Activated CD4-positive, alpha-beta T cell treated with anti-CD3 and anti-CD28 coated beads, Interleukin-2, amount 50 U/mL, for 4 hours (primary cell): ENCODE data around the gene INSIG2.

Source experiments
- DNase-seq, 2 experiments: peaks; one replicate each; pipeline ENCODE4 v3.0.0-alpha.2; 2020

Gene INSIG2

DNA sequence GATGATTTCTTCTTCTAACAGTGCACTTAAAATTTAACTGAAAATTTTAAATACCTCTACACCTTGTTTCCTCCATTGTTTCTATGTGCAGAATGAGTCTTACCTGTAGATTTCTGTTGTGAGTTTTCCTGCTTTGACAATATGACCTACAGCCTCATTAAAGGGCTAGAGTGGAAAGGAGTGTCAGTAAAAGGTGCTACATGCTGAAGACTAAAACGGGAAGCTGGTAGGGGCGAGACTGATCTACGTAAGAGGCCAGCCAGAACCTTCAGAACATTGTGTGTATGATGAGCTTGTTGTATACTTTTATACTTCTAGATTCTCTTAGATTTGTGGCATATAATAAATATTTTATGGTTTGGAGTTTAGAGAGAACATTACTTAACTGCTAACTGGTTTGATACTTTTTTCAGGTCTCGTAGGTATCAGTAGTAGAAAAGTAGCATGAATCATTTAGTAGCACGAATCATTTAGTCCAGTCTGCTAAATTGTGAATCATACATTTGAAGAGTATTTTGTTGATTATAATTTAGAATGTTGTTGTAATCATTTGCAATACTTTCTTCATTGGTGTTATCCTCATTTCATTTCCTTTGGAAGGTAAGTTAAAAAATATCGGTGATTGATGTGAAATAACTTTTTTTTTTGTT is 14.3 kb downstream of the INSIG2 start:
- DNase-seq: no peak

DNA sequence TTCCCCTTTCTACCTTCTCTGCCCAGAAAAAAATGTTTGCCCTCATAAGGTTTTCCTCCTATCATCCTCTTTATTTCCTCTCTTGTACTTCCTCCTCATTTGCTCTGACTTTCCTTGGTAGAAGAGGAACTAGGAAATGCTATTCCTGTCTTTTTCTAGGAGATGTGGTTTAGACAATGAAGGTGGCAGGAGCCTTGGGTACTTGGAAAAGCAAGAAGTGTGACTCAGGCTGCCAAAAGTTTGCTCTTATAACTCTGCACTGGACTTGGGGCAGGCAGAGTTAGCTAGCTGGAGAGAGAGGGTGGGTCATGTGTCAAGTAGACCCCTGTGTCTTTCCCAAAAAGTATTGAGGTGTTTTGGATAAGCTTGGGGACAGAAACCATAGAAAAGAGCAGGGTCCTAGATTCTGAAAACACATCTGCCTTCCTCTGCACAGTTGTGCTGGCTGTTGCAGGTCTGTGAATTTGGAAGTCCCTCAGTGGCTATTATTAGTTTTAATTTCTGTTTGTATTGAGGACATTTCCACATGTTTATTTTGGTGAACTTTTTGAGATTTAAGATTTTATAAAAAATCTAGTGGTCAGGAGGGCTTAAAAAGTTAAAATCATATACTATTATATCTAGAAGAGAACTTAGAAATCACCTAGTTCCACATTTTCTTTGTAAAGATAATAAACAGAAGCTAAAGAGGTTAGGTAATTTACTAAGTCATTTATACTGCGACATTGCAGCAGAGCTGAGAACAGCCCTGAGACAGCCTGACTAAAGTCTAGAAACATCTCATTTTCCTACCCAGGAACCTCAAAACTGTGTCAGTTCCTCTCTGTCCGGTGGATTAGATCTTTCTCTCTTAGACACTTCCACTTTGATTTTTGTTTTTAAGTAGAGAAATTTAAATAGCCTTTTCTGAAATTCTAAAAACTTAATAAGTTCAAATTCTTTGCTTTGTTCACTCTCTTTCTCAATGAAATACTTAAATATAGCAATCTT is 16.0 kb downstream of the INSIG2 start:
- no peak for DNase-seq

GRCh38 chr2:118105497-118105896 is 17.2 kb downstream of the INSIG2 start:
- no peak for DNase-seq

DNA sequence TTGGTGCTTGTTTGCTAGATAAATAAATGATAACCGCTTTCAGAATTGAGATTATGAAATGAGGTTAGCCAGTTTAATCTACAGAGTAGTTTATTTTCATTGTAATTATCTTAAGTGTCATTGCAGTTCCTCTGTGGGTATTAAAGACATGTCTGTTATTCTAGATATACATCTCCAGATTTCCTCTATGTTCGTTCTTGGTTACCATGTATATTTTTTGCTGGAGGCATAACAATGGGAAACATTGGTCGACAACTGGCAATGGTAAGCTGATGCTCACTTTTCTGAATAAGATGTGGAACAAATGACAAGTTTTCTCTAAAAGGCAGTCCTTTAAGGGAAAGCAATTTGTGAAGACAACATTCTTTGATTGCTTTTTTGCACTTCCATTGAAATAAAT is 18.7 kb downstream of the INSIG2 start:
- DNase-seq: no peak

DNA sequence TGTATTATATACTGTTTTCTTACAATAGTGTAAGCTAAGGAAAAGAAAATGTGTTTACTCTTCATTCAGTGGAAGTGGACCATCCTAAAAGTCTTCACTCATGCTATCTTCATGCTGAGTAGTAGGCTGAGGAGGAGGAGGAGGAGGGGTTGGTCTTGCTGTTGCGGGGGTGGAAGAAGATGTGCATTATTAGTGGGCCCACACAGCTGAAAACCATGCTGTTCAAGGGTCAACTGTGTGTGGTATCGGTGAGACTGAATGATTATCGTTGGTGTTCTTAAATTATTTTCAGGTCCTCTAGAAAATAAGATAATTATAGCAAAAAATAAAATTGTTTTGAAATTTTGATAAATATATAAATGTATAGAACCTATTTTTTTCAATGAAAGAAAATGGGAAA is 22.0 kb downstream of the INSIG2 start:
- no peak for DNase-seq

DNA sequence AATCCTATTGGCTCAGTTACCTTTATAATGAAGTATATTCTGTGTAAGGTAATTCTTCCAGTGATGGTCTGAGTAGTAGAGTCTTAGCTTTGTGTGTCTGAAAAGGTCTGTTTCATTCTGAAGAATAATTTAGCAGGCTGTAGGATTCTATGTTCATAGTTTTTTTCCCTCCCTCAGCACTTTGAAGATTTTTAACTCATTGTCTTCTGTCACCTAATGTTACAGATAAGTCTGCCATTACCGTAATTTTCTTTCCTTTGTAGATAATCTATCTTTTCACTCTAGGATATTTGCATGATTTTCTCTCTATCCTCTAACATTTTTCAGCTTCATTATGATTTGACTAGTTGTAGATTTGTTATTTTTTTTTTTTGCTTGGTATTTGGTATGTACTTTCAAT is 22.7 kb downstream of the INSIG2 start:
- DNase-seq: no peak

DNA sequence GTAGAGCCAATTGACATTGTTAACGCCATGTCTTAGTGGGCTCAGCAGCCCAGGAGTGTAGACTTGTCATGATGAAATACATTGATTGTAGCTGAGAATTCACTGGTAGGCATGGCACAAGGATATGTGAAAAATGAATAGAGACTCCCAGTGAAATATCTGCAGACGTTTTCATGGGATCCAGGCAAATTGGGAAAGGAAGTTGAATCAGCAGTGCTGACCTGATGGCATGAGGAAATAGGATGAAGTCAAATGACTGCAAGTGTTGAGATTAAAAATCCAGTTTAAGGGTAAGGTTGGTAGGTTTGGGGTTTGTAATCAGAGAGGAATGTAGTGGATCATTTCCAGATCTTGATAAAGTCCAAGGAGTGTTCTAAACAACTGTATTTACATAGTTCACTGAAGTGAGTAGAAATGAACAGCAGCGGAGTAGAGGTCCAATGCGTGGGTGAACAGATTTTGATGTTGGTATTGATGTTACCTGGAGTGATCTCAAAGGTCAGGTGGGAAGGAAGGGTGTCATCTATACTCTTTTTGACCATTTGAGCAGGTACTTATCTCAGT is 24.6 kb downstream of the INSIG2 start:
- no peak for DNase-seq

- DNase-seq: no peak
Measured at GRCh38 chr2:118114863-118115262, 26.6 kb downstream of the INSIG2 start.

GRCh38 chr2:118115761-118116160 is 27.5 kb downstream of the INSIG2 start:
- DNase-seq: no peak

- DNase-seq: no peak
Measured at GRCh38 chr2:118118479-118118878, 30.2 kb downstream of the INSIG2 start.

- no peak for DNase-seq
Measured at GRCh38 chr2:118119158-118119727, 31.0 kb downstream of the INSIG2 start.

DNA sequence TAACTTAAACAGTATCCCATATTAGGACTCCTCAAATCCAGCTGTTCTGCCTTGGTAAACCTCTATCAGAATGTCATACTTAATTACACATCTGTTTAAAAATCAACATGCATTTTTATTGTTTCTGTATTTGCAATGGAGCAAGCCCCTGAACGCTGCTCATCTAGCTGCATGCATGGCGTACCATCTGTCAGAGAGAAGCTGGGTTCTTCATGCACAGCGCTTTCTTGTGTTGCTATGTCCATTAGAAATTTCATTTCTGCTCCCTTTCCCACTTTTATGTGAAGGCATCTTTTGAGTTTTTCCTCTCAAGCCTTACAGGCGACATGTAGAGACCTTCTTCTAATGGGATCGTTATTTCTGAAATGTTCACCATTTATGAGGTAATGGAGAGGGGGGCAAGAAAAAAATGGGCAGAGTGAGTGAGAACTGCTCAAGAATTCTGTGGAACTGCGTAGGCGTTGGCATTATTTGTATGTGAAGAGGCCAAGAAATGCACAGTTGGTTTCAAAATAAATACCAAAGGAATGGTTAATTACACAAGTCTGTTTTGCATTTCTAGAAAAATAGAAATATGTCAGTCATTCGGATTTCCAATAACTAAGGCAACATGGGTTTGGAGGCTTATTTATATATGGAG is 31.6 kb downstream of the INSIG2 start:
- DNase-seq: no peak

GRCh38 chr2:118120401-118120780 is 32.1 kb downstream of the INSIG2 start:
- DNase-seq: no peak

DNA sequence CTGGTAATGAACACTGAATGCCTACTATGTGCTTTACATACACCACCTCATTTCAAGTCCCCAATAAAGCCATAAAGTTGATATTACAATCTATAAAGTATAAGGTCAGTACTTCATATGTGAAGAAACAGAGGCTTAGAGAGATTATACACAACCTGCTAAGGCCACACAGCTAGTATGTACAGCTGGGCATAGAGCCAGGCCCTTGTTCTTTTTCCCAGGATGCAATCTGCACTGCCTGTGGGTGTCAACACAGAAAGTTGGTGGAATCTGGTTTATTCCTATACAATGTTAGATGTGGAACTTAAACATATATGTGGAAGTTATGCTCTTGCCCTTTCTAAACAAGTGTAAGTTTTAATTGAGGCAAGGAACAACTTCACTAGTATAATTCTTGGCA is 32.8 kb downstream of the INSIG2 start:
- DNase-seq: no peak

DNA sequence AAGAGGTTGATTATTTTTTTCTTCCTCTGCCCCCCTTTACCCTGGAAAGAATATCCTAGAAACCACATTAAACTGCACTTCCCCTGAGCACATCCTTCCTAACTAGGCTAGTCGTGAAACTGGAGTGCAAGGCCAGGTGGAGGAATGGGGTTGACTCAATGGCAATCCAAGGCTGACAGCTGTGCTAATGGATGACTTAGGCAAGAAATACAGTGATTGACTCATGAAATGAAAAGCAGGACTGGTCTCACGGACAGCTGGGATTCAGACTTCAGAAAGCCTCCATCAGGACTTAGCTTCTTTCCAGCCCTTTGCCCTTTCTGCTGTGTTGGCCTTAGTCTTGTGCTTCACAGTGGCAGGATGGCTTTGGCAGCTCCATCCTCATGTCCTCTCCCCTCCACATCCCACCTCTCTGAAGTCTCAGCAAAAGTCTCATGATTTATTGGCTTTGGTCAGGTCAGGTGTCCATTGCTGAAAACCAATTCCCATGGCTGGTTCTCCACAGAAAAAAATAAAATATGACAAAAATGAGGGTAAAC is 33.8 kb downstream of the INSIG2 start:
- no peak for DNase-seq

GRCh38 chr2:118122594-118123281 is 34.5 kb downstream of the INSIG2 start:
- DNase-seq: no peak

DNA sequence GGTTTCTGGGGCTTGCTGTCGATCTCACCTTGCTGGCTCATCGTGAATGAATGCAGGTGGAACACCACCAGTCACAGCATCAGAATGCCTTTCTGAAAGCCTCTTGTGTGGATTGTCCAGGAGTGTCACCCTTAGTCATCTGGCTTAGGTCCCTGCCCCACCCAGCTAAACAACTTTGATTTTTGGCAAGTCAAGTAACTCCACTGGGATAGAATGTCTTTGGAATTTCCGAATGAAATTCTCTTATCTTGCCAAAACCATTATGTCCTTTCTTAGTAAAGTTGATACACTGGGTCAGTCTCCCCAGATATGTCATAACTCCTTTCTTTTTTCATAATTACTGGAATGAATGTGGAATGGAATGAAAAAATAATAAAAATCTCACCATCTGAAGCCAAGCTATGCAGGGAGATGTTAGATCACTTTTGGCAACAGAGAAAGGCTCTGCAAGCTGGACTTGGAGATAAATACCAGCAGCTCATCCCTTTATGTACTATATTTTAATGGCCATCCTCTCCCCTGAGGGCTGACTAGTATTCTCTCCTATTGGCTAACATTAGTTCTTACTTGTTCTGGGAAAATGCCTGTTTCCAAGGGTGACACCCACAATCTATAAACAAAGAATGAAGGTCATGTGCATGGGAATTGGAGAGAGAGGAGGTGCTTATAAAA is 35.4 kb downstream of the INSIG2 start:
- DNase-seq: no peak

GRCh38 chr2:118124288-118124891 is 36.1 kb downstream of the INSIG2 start:
- DNase-seq: no peak

- no peak for DNase-seq
Measured at GRCh38 chr2:118127250-118127649, 39.0 kb downstream of the INSIG2 start.

GRCh38 chr2:118128826-118129225 is 40.6 kb downstream of the INSIG2 start:
- no peak for DNase-seq

DNA sequence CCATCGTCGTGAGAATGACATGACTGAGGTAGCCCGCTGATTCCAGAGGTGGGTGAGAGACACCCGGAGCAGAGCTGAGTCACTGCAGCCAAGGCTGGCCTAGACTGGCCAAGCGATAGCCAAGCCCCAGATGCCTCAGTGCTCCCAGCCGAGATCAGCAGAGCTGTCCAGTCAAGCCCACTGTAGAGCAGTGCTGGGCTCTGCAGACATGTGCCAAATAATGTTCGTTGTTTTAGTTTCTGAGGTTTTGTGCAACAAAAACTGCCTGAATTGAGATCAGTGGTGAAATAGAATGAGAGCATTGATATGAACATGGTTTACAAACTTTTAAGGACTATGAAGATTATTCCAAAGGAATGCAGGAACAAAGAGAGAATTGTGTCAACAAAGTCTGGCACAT is 42.1 kb downstream of the INSIG2 start:
- DNase-seq: no peak
